T47D (cell line): ENCODE data around the gene GPR68.
A peak's percentile ranks its signal among the peaks of the same experiment; 100 is the strongest.
"Not testable (repeated sequence)": the region's sequence is repeated elsewhere in the genome, so short reads cannot be mapped to it uniquely, and the experiment has no call there.

Experiments used
- DNase-seq, 2 experiments: peaks; one replicate each; pipeline versions ENCODE4 v3.0.0 to v3.0.0-alpha.2; 2011 to 2012; ENCODE audit warnings: low read depth in 1 of 2, low spot score in 1 of 2
- JUND ChIP-seq: IDR thresholded peaks from 2 replicates; pipeline ENCODE4 v1.6.1; 2012; ENCODE audit warnings: low read depth
- in situ Hi-C: cut with HindIII; loops from 2 replicates; pipeline ENCODE4 v1.10.0; 2016; ENCODE audit warnings: low sequenced_read_pairs, low pct_unique_long_range_greater_than_20kb

The GPR68 gene

GRCh38 chr14:91256661-91257060, 12.2 kb upstream of the GPR68 start:
- DNase-seq = no peak
- TF ChIP-seq JUND = no peak
- in situ Hi-C loops = no loop called here

GRCh38 chr14:91255026-91255695, 10.7 kb upstream of the GPR68 start:
- in situ Hi-C loops = no loop called here
- peak in 1 of 2 experiments; percentile 70 for DNase-seq
- TF ChIP-seq JUND = no peak

GRCh38 chr14:91254461-91254860, 10.0 kb upstream of the GPR68 start:
- TF ChIP-seq JUND = no peak
- in situ Hi-C loops = no loop called here
- no peak for DNase-seq

- DNase-seq = no peak
- TF ChIP-seq JUND = no peak
Observed at GRCh38 chr14:91253795-91254323, 9.4 kb upstream of the GPR68 start.

GRCh38 chr14:91252871-91253794, 8.6 kb upstream of the GPR68 start:
- DNase-seq = peak; percentile 69 to 73
- in situ Hi-C loops = no loop called here
- TF ChIP-seq JUND = no peak

More at GRCh38 chr14:91253795-91254323, 9.4 kb upstream of the GPR68 start:
- in situ Hi-C loops = no loop called here

- no peak for TF ChIP-seq JUND
- in situ Hi-C loops = no loop called here
- no peak for DNase-seq
Observed at GRCh38 chr14:91250912-91251311, 6.4 kb upstream of the GPR68 start.

- DNase-seq = no peak
- in situ Hi-C loops = no loop called here
Observed at GRCh38 chr14:91249841-91250616, 5.5 kb upstream of the GPR68 start.

GRCh38 chr14:91246051-91246852, 1.7 kb upstream of the GPR68 start:
- TF ChIP-seq JUND = no peak
- DNase-seq = no peak
- in situ Hi-C loops = no loop called here

More at GRCh38 chr14:91249841-91250616, 5.5 kb upstream of the GPR68 start:
- TF ChIP-seq JUND = no peak

GRCh38 chr14:91245616-91246015, 1.1 kb upstream of the GPR68 start:
- in situ Hi-C loops, DNase-seq: not testable (repeated sequence)

GRCh38 chr14:91245029-91245428, 525 bp upstream of the GPR68 start:
- no peak for DNase-seq
- TF ChIP-seq JUND = no peak
- in situ Hi-C loops = no loop called here

GRCh38 chr14:91243074-91243471, 1.4 kb downstream of the GPR68 start:
- DNase-seq = no peak
- in situ Hi-C loops = no loop called here
- TF ChIP-seq JUND = no peak

GRCh38 chr14:91242635-91243034, 1.9 kb downstream of the GPR68 start:
- TF ChIP-seq JUND = no peak
- DNase-seq = no peak
- in situ Hi-C loops = no loop called here
